HepG2 (cell line): Measurements from ENCODE around the gene ZNRF3. TPM values are rescaled to one million over a fixed set of nuclear protein-coding genes. Genes with fewer than 3 reads are reported as not detected.

Experiments
- BCLAF1 ChIP-seq: fragments of 450-650 bp; IDR thresholded peaks from 2 replicates; pipeline ENCODE4 v1.6.1; 2017; ENCODE audit warnings: mild to moderate bottlenecking
- CEBPB ChIP-seq: IDR thresholded peaks from 2 replicates; pipeline ENCODE4 v1.6.1; 2011; ENCODE audit warnings: low read depth, low read length, improper control_type of control experiment, borderline replicate concordance
- DPF2 ChIP-seq: sonication (generic); formaldehyde crosslinking; IDR thresholded peaks from 2 replicates; pipeline ENCODE4 v1.4.0; 2020; ENCODE audit warnings: mild to moderate bottlenecking, low read depth, missing genetic modification reagents, borderline replicate concordance
- IKZF1 ChIP-seq: fragments of 450-650 bp; IDR thresholded peaks from 2 replicates; pipeline ENCODE4 v1.7.1; 2016
- KLF13 ChIP-seq: sonication (generic); formaldehyde crosslinking; IDR thresholded peaks from 2 replicates; pipeline ENCODE4 v1.4.0; 2020; ENCODE audit warnings: mild to moderate bottlenecking, missing genetic modification reagents
- MED8 ChIP-seq: sonication (generic); formaldehyde crosslinking; IDR thresholded peaks from 2 replicates; pipeline ENCODE4 v1.8.1; 2023; ENCODE audit warnings: mild to moderate bottlenecking, missing genetic modification reagents; ENCODE audit not compliant: insufficient replicate concordance
- MLLT10 ChIP-seq: sonication (generic); formaldehyde crosslinking; IDR thresholded peaks from 2 replicates; pipeline ENCODE4 v1.4.0; 2020; ENCODE audit warnings: missing genetic modification reagents
- MYNN ChIP-seq: sonication (generic); formaldehyde crosslinking; IDR thresholded peaks from 2 replicates; pipeline ENCODE4 v1.4.0; 2020; ENCODE audit warnings: mild to moderate bottlenecking, low read depth, missing genetic modification reagents
- RBM39 ChIP-seq: fragments of 200-400 bp; formaldehyde crosslinking; IDR thresholded peaks from one replicate; pipeline ENCODE4 v1.6.1; 2018; ENCODE audit warnings: antibody characterized with exemption, mild to moderate bottlenecking, low read depth, low read length; ENCODE audit not compliant: poor library complexity, severe bottlenecking
- REL ChIP-seq: sonication (generic); formaldehyde crosslinking; conservative IDR thresholded peaks from 2 replicates; pipeline ENCODE4 v1.8.0; 2022; ENCODE audit warnings: mild to moderate bottlenecking, missing genetic modification reagents, moderate library complexity
- SAFB2 ChIP-seq: sonication (generic); formaldehyde crosslinking; IDR thresholded peaks from 2 replicates; pipeline ENCODE4 v1.5.1; 2020; ENCODE audit warnings: missing genetic modification reagents, low read depth, mild to moderate bottlenecking, borderline replicate concordance
- SUZ12 ChIP-seq: fragments of 150-350 bp; IDR thresholded peaks from 2 replicates; pipeline ENCODE4 v1.6.1; 2014; ENCODE audit warnings: low read depth, low read length
- THAP11 ChIP-seq: IDR thresholded peaks from 2 replicates; pipeline ENCODE4 v1.6.1; 2016; ENCODE audit warnings: missing biosample characterization, missing genetic modification reagents
- TRIM22 ChIP-seq: fragments of 450-650 bp; IDR thresholded peaks from 2 replicates; pipeline ENCODE4 v1.6.1; 2017
- WIZ ChIP-seq: sonication (generic); formaldehyde crosslinking; IDR thresholded peaks from 2 replicates; pipeline ENCODE4 v1.5.1; 2020; ENCODE audit warnings: mild to moderate bottlenecking, missing genetic modification reagents
- ZHX1 ChIP-seq: sonication (generic); formaldehyde crosslinking; IDR thresholded peaks from 2 replicates; pipeline ENCODE4 v1.8.1; 2022; ENCODE audit warnings: low read depth, mild to moderate bottlenecking, missing genetic modification reagents
- ZNF335 ChIP-seq: sonication (generic); formaldehyde crosslinking; IDR thresholded peaks from 2 replicates; pipeline ENCODE4 v1.4.0; 2020; ENCODE audit warnings: missing genetic modification reagents
- ZNF382 ChIP-seq: sonication (generic); formaldehyde crosslinking; IDR thresholded peaks from 2 replicates; pipeline ENCODE4 v1.5.0; 2020; ENCODE audit warnings: missing genetic modification reagents, mild to moderate bottlenecking, borderline replicate concordance
- ZNF567 ChIP-seq: sonication (generic); formaldehyde crosslinking; IDR thresholded peaks from 2 replicates; pipeline ENCODE4 v1.8.1; 2023; ENCODE audit warnings: mild to moderate bottlenecking, missing genetic modification reagents, borderline replicate concordance
- ZNF574 ChIP-seq: sonication (generic); formaldehyde crosslinking; IDR thresholded peaks from 2 replicates; pipeline ENCODE4 v1.4.0; 2020; ENCODE audit warnings: missing genetic modification reagents
- polyA plus RNA-seq, 8 experiments: library from polyadenylated mRNA; depleted of rRNA in 3 of 8; stranded (reverse) in 7 of 8; unstranded in 1 of 8; fragments of >200 nt; fragmentation: Illumina TruSeq in 4 of 8; extraction: Trizol in 4 of 8; gene quantifications; 2 replicates each; pipeline versions ENCODE4 v1.2.1 to v1.2.3, GENCODE V29; 2011 to 2016; ENCODE audit warnings: low read depth in 4 of 8, missing spikeins in 1 of 8, mixed read lengths in 1 of 8; ENCODE audit not compliant: insufficient read depth in 1 of 8
- total RNA-seq, 5 experiments: library from RNA; depleted of rRNA; stranded (reverse); fragments of >200 nt; fragmentation: Illumina TruSeq; extraction: Trizol; gene quantifications; 2 replicates each; pipeline ENCODE4 v1.2.3, GENCODE V29; 2016; ENCODE audit warnings: low read depth in 1 of 5

Gene ZNRF3
- total and polyA plus RNA-seq, 2 of the 13 experiments (the other 11 are each of a cell fraction or from before 2014, with no cell fraction given) = 20.3 to 36.7 TPM

- TF ChIP-seq KLF13 (CRISPR knock-in tag) = no peak
- TF ChIP-seq THAP11 (CRISPR knock-in tag) = peak; percentile 49
- TF ChIP-seq DPF2 (CRISPR knock-in tag) = no peak
- TF ChIP-seq MED8 (CRISPR knock-in tag) = peak; percentile 81
- TF ChIP-seq IKZF1 = no peak
- TF ChIP-seq MLLT10 (CRISPR knock-in tag) = no peak
- TF ChIP-seq TRIM22 = no peak
- no peak for TF ChIP-seq ZNF567
- TF ChIP-seq ZNF335 (CRISPR knock-in tag) = no peak
- TF ChIP-seq RBM39 = peak; percentile 52
- TF ChIP-seq MYNN (CRISPR knock-in tag) = no peak
- no peak for TF ChIP-seq ZNF382 (CRISPR knock-in tag)
- TF ChIP-seq REL (CRISPR knock-in tag) = no peak
- peak; percentile 50 for TF ChIP-seq ZNF574 (CRISPR knock-in tag)
- no peak for TF ChIP-seq SUZ12
- TF ChIP-seq WIZ (CRISPR knock-in tag) = no peak
- TF ChIP-seq SAFB2 (CRISPR knock-in tag) = no peak; the same call in 1 of the 2 replicates
- TF ChIP-seq ZHX1 (CRISPR knock-in tag) = no peak
- TF ChIP-seq BCLAF1 = no peak
- TF ChIP-seq CEBPB = no peak
These were observed at the start of gene ZNRF3 (continued) for GRCh38 chr22:28882878-28883656.
